ENCODE data around the gene STAC3. TPM values are rescaled to one million over a fixed set of nuclear protein-coding genes. Genes with fewer than 3 reads are reported as not detected.
A peak's percentile ranks its signal among the peaks of the same experiment; 100 is the strongest.

Gene STAC3
- total and polyA plus RNA-seq, 9 of the 15 experiments (the other 6 are each of a cell fraction or from before 2014, with no cell fraction given) = 0.45 to 6.4 (median 3.3) TPM

DNA sequence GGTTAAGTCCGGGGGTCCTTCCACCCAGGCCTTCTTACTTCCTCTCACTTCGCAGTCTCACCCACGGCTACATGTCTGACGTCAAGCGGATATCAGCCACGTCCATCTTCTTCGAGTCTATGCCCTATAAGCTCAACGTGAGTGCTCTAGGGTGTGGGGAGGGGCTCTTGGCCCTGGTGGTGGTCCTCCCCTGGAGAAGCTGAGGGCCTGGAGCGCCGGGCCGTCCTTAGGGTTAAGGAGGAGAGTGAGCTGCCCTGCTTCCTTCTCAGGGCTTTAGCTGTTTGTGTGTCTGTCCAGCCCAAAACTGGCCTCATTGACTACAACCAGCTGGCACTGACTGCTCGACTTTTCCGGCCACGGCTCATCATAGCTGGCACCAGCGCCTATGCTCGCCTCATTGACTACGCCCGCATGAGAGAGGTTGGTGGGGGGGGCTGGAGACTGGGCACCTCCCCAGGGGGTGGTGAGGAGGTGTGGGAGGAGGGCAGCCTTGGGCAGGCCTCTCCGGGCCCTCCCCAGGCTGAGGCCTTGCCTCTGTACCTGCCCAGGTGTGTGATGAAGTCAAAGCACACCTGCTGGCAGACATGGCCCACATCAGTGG is 18.7 kb downstream of the STAC3 start (continued):
- TF ChIP-seq, protein P1, sequence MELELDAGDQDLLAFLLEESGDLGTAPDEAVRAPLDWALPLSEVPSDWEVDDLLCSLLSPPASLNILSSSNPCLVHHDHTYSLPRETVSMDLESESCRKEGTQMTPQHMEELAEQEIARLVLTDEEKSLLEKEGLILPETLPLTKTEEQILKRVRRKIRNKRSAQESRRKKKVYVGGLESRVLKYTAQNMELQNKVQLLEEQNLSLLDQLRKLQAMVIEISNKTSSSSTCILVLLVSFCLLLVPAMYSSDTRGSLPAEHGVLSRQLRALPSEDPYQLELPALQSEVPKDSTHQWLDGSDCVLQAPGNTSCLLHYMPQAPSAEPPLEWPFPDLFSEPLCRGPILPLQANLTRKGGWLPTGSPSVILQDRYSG (tag; conservative IDR thresholded peaks at IDR 0.05; ENCODE audit: low read depth) = no peak
- TF ChIP-seq MCM3 (IDR thresholded peaks at IDR 0.05) (no peak), ZNF143 (CRISPR knock-in tag; IDR thresholded peaks at IDR 0.05) (0 out of 2 replicates have a peak, but pooled peaks have one; percentile 43), U2AF2 (optimal IDR thresholded peaks at IDR 0.05; ENCODE audit: low read depth, low read length) (no peak), HNRNPLL (IDR thresholded peaks at IDR 0.05; ENCODE audit: low read depth, low read length, poor library complexity, severe bottlenecking) (no peak), ZNF445 (CRISPR knock-in tag; IDR thresholded peaks at IDR 0.05; ENCODE audit: low read depth) (no peak)

DNA sequence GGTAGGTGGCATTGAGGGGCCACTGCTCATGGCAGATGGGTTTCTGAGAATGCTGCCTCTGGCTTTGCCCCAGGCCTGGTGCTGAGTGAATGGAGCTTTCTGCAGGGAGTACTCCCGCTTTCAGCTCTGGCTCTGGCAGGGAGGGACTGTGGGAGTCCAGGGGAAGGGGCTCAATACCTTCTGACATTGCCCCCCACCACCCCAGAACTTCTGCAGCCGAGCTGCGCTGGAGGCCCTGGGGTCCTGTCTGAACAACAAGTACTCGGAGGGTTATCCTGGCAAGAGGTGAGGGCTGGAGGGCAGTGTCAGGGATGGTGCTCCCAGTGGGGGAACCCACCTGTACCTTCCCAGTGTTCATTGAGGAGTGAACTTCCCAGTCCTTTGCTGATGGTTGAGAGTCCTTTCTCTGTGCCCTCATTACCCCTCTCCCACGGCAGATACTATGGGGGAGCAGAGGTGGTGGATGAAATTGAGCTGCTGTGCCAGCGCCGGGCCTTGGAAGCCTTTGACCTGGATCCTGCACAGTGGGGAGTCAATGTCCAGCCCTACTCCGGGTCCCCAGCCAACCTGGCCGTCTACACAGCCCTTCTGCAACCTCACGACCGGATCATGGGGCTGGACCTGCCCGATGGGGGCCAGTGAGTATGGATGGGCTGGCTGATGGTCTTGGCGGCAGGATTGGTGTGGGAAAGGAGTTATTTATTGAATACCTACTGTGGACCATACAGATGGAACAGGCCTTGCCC is 19.5 kb downstream of the STAC3 start:
- ATAC-seq (no peak), FAIRE-seq (no peak), DNase-seq (ENCODE audit: extremely low read depth in 1 of 4, low spot score in 3 of 4) (no peak)
- intact Hi-C loops (cut with micrococcal nuclease) = no loop called here
- peaks cover 9% of the 10 kb centered on the region for H3K9me1 ChIP-seq (ENCODE audit: control insufficient read depth, insufficient read depth, low read length)
- peaks cover 53% of the 10 kb centered on the region; the same call in 2 of the 3 replicates for H3K36me3 ChIP-seq (ENCODE audit: control insufficient read depth, insufficient read depth, low read length)
- H4K20me1 ChIP-seq (replicated peaks; ENCODE audit: control insufficient read depth, insufficient read depth, low read length) = peaks cover 12% of the 10 kb centered on the region
- H3K4me2 ChIP-seq (ENCODE audit: insufficient read depth, low read length) = peak overlapping the region; percentile 97
- H3K79me2 ChIP-seq (ENCODE audit: control insufficient read depth, insufficient read depth, low read length) = peaks cover 28% of the 10 kb centered on the region
- TF ChIP-seq, protein P2, sequence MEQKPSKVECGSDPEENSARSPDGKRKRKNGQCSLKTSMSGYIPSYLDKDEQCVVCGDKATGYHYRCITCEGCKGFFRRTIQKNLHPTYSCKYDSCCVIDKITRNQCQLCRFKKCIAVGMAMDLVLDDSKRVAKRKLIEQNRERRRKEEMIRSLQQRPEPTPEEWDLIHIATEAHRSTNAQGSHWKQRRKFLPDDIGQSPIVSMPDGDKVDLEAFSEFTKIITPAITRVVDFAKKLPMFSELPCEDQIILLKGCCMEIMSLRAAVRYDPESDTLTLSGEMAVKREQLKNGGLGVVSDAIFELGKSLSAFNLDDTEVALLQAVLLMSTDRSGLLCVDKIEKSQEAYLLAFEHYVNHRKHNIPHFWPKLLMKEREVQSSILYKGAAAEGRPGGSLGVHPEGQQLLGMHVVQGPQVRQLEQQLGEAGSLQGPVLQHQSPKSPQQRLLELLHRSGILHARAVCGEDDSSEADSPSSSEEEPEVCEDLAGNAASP (IDR thresholded peaks at IDR 0.05) = no peak
- TF ChIP-seq DIDO1 (tag; IDR thresholded peaks at IDR 0.05; ENCODE audit: low read depth) = no peak
- TF ChIP-seq, protein P3, sequence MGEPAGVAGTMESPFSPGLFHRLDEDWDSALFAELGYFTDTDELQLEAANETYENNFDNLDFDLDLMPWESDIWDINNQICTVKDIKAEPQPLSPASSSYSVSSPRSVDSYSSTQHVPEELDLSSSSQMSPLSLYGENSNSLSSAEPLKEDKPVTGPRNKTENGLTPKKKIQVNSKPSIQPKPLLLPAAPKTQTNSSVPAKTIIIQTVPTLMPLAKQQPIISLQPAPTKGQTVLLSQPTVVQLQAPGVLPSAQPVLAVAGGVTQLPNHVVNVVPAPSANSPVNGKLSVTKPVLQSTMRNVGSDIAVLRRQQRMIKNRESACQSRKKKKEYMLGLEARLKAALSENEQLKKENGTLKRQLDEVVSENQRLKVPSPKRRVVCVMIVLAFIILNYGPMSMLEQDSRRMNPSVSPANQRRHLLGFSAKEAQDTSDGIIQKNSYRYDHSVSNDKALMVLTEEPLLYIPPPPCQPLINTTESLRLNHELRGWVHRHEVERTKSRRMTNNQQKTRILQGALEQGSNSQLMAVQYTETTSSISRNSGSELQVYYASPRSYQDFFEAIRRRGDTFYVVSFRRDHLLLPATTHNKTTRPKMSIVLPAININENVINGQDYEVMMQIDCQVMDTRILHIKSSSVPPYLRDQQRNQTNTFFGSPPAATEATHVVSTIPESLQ (CRISPR knock-in tag; IDR thresholded peaks at IDR 0.05) = no peak
- TF ChIP-seq MCM3 (IDR thresholded peaks at IDR 0.05) = no peak
- TF ChIP-seq RBFOX2 (IDR thresholded peaks at IDR 0.05; ENCODE audit: low read depth, low read length) = peak; percentile 44; the same call in 1 of the 2 replicates
- TF ChIP-seq EZH2 (IDR thresholded peaks at IDR 0.05; ENCODE audit: borderline replicate concordance, low read depth, low read length) = no peak
- TF ChIP-seq ZNF3 (CRISPR knock-in tag; IDR thresholded peaks at IDR 0.05) = no peak
- TF ChIP-seq POLR2G (IDR thresholded peaks at IDR 0.05; ENCODE audit: low read depth, low read length) = peak; percentile 27; the same call in 1 of the 2 replicates
- TF ChIP-seq HDAC8 (tag; IDR thresholded peaks at IDR 0.05) = no peak
- 93% methylated on average over 13 of the region's 13 CpGs for WGBS (ENCODE audit: insufficient coverage, low coverage, missing lambda C conversion rate)
- H3K4me1 ChIP-seq (replicated peaks in 1 of 2; ENCODE audit: control insufficient read depth in 2 of 2, insufficient read depth in 2 of 2, low read length in 2 of 2) = peaks cover 47 to 68% of the 10 kb centered on the region in 2 experiments
- H3K27ac ChIP-seq (ENCODE audit: extremely low read depth, low read depth, low read length) = no peak overlapping the region; the same call in 2 of the 3 replicates
- H3K9ac ChIP-seq (ENCODE audit: insufficient read depth in 1 of 2, low read depth in 2 of 2, low read length in 2 of 2) = peak overlapping the region; percentile 92 to 96
- no peak overlapping the region for H2AFZ ChIP-seq (ENCODE audit: low read depth, low read length)
- BruUV-seq (replicated peaks) = no TSS peak
- H3K27me3 ChIP-seq (ENCODE audit: control insufficient read depth in 2 of 2, insufficient read depth in 2 of 2, low read length in 2 of 2) = no peaks in the 10 kb centered on the region
- in situ Hi-C loops (cut with MboI) = no loop called here
- peak overlapping the region; percentile 64 for H3K4me3 ChIP-seq
- no peaks in the 10 kb centered on the region for H3K9me3 ChIP-seq (replicated peaks; ENCODE audit: control insufficient read depth, insufficient read depth, low read depth, low read length)
- POLR2A ChIA-PET = interaction anchor here (0.6 to 1.3 kb wide), 3 partner anchors 10 to 18 kb away, joined by 3 read pairs; no protein-coding TSS in a partner anchor
- CTCF ChIA-PET (ENCODE audit: low intra/inter-chr PET ratio) = interaction anchor here (1.0 kb wide), 1 partner anchor 18 kb away, joined by 4 read pairs; no protein-coding TSS in a partner anchor
